Left lobe of liver (tissue), 2 donors: ENCODE results near the gene PRDM16. TPM values are rescaled to one million over a fixed set of nuclear protein-coding genes. Genes with fewer than 3 reads are reported as not detected.
"Not testable (repeated sequence)": the region's sequence is repeated elsewhere in the genome, so short reads cannot be mapped to it uniquely, and the experiment has no call there.

Source experiments
- ATAC-seq: fragments of 200-7000 bp; cut with Tn5 transposase; one replicate; pipeline ENCODE4 v1.9.1; 2020; ENCODE audit warnings: mild to moderate bottlenecking, moderate library complexity
- DNase-seq: peaks from one replicate; pipeline ENCODE4 v3.0.0-alpha.2; 2020; ENCODE audit warnings: low spot score
- total RNA-seq: library from RNA; stranded (reverse); gene quantifications from one replicate; pipeline ENCODE4 v1.2.1, GENCODE V29; 2021
- donor health status: DM: no; HTN: no; CAD: no; lungs with moderate emphysema.
- donor health status: DM: no; HTN: yes; CAD: no.

The PRDM16 gene
- total RNA-seq, 1 donor from 2014 or later, result 0.43 TPM

GRCh38 chr1:3237570-3237969 is 168.6 kb downstream of the PRDM16 start:
- ATAC-seq, result no peak
- DNase-seq, result no peak

- ATAC-seq (no peak), DNase-seq (no peak)
Observed at GRCh38 chr1:3237994-3238702, 169.1 kb downstream of the PRDM16 start.

- DNase-seq, result no peak
- no peak for ATAC-seq
Observed at GRCh38 chr1:3238703-3239278, 169.8 kb downstream of the PRDM16 start.

- not testable (repeated sequence) for ATAC-seq, DNase-seq
Observed at GRCh38 chr1:3239991-3240390, 171.0 kb downstream of the PRDM16 start.

- DNase-seq, result no peak
- no peak for ATAC-seq
Observed at GRCh38 chr1:3240524-3241235, 171.7 kb downstream of the PRDM16 start.

- DNase-seq (no peak), ATAC-seq (no peak)
Observed at GRCh38 chr1:3241236-3241550, 172.2 kb downstream of the PRDM16 start.

- DNase-seq, result no peak
- ATAC-seq, result no peak
Observed at GRCh38 chr1:3241673-3242407, 172.8 kb downstream of the PRDM16 start.

- ATAC-seq, result no peak
- no peak for DNase-seq
Observed at GRCh38 chr1:3242408-3243260, 173.6 kb downstream of the PRDM16 start.

- DNase-seq (no peak), ATAC-seq (no peak)
Observed at GRCh38 chr1:3243304-3243703, 174.3 kb downstream of the PRDM16 start.

GRCh38 chr1:3244025-3244926 is 175.3 kb downstream of the PRDM16 start:
- no peak for ATAC-seq

GRCh38 chr1:3244927-3245315 is 175.9 kb downstream of the PRDM16 start:
- ATAC-seq (no peak), DNase-seq (no peak)

More at GRCh38 chr1:3244025-3244926, 175.3 kb downstream of the PRDM16 start:
- no peak for DNase-seq

- no peak for ATAC-seq
- DNase-seq, result no peak
Observed at GRCh38 chr1:3245344-3245743, 176.3 kb downstream of the PRDM16 start.

- DNase-seq, result no peak
Observed at GRCh38 chr1:3245768-3246167, 176.8 kb downstream of the PRDM16 start.

GRCh38 chr1:3246251-3246650 is 177.2 kb downstream of the PRDM16 start:
- DNase-seq, result no peak
- no peak for ATAC-seq

More at GRCh38 chr1:3245768-3246167, 176.8 kb downstream of the PRDM16 start:
- no peak for ATAC-seq

- ATAC-seq (no peak), DNase-seq (no peak)
Observed at GRCh38 chr1:3247521-3248121, 178.6 kb downstream of the PRDM16 start.

GRCh38 chr1:3248155-3249141 is 179.4 kb downstream of the PRDM16 start:
- ATAC-seq (no peak), DNase-seq (no peak)

- DNase-seq (no peak), ATAC-seq (no peak)
Observed at GRCh38 chr1:3249231-3249630, 180.2 kb downstream of the PRDM16 start.
